HepG2 (cell line): ENCODE measurements around the gene PC. TPM values are rescaled to one million over a fixed set of nuclear protein-coding genes. Genes with fewer than 3 reads are reported as not detected.

ENCODE experiments used
- CENPX ChIP-seq: sonication (generic); formaldehyde crosslinking; IDR thresholded peaks from 2 replicates; pipeline ENCODE4 v1.9.0; 2021; ENCODE audit warnings: mild to moderate bottlenecking, missing genetic modification reagents, moderate library complexity
- GFI1 ChIP-seq: sonication (generic); formaldehyde crosslinking; IDR thresholded peaks from 2 replicates; pipeline ENCODE4 v1.5.0; 2020; ENCODE audit warnings: missing genetic modification reagents, mild to moderate bottlenecking, borderline replicate concordance
- HIVEP1 ChIP-seq: sonication (generic); formaldehyde crosslinking; IDR thresholded peaks from 2 replicates; pipeline ENCODE4 v1.4.0; 2020; ENCODE audit warnings: mild to moderate bottlenecking, missing genetic modification reagents
- IRF2 ChIP-seq: IDR thresholded peaks from 2 replicates; pipeline ENCODE4 v1.6.1; 2018; ENCODE audit warnings: missing genetic modification reagents, missing compliant biosample characterization
- MAF1 ChIP-seq: sonication (generic); formaldehyde crosslinking; IDR thresholded peaks from 2 replicates; pipeline ENCODE4 v1.5.0; 2020; ENCODE audit warnings: missing genetic modification reagents, borderline replicate concordance
- MAZ ChIP-seq, 2 experiments: sonication (generic) in 1 of 2; formaldehyde crosslinking in 1 of 2; IDR thresholded peaks; 2 replicates each; pipeline versions ENCODE4 v1.5.0 to v1.6.1; 2012 to 2020; ENCODE audit warnings: low read depth in 2 of 2, mild to moderate bottlenecking in 2 of 2, borderline replicate concordance in 1 of 2, improper control_type of control experiment in 1 of 2, low read length in 1 of 2, missing genetic modification reagents in 1 of 2, moderate library complexity in 1 of 2
- RAD21 ChIP-seq: fragments of 450-650 bp; formaldehyde crosslinking; IDR thresholded peaks from 2 replicates; pipeline ENCODE4 v1.5.0; 2020; ENCODE audit warnings: mild to moderate bottlenecking
- STAG1 ChIP-seq: sonication (generic); formaldehyde crosslinking; IDR thresholded peaks from 2 replicates; pipeline ENCODE4 v1.4.0; 2020; ENCODE audit warnings: missing genetic modification reagents
- TP53 ChIP-seq: sonication (generic); formaldehyde crosslinking; conservative IDR thresholded peaks from 2 replicates; pipeline ENCODE4 v1.4.0; 2020; ENCODE audit warnings: missing genetic modification reagents
- WIZ ChIP-seq: sonication (generic); formaldehyde crosslinking; IDR thresholded peaks from 2 replicates; pipeline ENCODE4 v1.5.1; 2020; ENCODE audit warnings: mild to moderate bottlenecking, missing genetic modification reagents
- ZNF343 ChIP-seq: sonication (generic); formaldehyde crosslinking; IDR thresholded peaks from 2 replicates; pipeline ENCODE4 v1.4.0; 2020; ENCODE audit warnings: mild to moderate bottlenecking, missing genetic modification reagents
- ZNF431 ChIP-seq: sonication (generic); formaldehyde crosslinking; IDR thresholded peaks from 2 replicates; pipeline ENCODE4 v1.9.0; 2022; ENCODE audit warnings: missing genetic modification reagents, low read depth, mild to moderate bottlenecking, borderline replicate concordance
- ZNF709 ChIP-seq: sonication (generic); formaldehyde crosslinking; IDR thresholded peaks from 2 replicates; pipeline ENCODE4 v1.5.0; 2020; ENCODE audit warnings: mild to moderate bottlenecking, missing genetic modification reagents
- polyA plus RNA-seq, 8 experiments: library from polyadenylated mRNA; depleted of rRNA in 3 of 8; stranded (reverse) in 7 of 8; unstranded in 1 of 8; fragments of >200 nt; fragmentation: Illumina TruSeq in 4 of 8; extraction: Trizol in 4 of 8; gene quantifications; 2 replicates each; pipeline versions ENCODE4 v1.2.1 to v1.2.3, GENCODE V29; 2011 to 2016; ENCODE audit warnings: low read depth in 4 of 8, missing spikeins in 1 of 8, mixed read lengths in 1 of 8; ENCODE audit not compliant: insufficient read depth in 1 of 8
- total RNA-seq, 5 experiments: library from RNA; depleted of rRNA; stranded (reverse); fragments of >200 nt; fragmentation: Illumina TruSeq; extraction: Trizol; gene quantifications; 2 replicates each; pipeline ENCODE4 v1.2.3, GENCODE V29; 2016; ENCODE audit warnings: low read depth in 1 of 5
- TF ChIP-seq, protein P1 (sequence below): IDR thresholded peaks from 2 replicates; pipeline ENCODE4 v1.6.1; 2016; ENCODE audit warnings: low read depth
- TF ChIP-seq, protein P2 (sequence below): IDR thresholded peaks from 2 replicates; pipeline ENCODE4 v1.6.1; 2018; ENCODE audit warnings: missing genetic modification reagents
- TF ChIP-seq, protein P3 (sequence below): sonication (generic); formaldehyde crosslinking; IDR thresholded peaks from 2 replicates; pipeline ENCODE4 v1.4.0; 2020; ENCODE audit warnings: missing genetic modification reagents

The PC gene
- total and polyA plus RNA-seq, 2 of the 13 experiments (the other 11 are each of a cell fraction or from before 2014, with no cell fraction given) = 29.0 to 39.0 TPM

DNA sequence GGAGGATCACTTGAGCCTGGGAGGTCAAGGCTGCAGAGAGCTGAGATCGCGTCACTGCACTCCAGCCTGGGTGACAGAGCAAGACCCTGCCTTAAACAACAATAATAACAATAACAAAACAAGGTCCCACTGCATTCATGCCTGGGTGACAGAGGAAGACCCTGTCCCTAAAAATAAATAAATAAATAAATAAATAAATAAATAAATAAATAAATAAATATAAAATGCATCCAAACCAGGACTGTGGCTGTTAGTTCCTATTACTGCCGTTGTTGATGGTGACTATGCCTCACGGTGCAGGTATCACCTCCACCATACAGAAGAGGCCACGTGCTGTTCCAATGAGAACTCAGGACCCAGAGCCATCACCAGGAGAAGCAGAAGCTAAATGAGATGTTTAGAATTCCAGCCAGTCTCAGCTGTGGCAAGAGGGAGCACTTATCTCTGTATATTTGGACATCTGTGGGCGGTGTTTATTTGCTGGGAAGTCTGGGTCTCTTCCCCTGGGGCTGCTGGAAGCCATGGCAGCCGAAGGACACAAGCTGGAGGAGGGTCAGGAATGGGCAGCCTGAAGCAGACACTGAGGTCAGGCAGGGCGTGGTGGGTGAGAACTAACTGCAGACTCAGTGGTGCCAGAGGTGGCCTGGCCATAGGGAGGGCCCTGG, 38.6 kb upstream of the PC start (continued):
- TF ChIP-seq, protein P1, sequence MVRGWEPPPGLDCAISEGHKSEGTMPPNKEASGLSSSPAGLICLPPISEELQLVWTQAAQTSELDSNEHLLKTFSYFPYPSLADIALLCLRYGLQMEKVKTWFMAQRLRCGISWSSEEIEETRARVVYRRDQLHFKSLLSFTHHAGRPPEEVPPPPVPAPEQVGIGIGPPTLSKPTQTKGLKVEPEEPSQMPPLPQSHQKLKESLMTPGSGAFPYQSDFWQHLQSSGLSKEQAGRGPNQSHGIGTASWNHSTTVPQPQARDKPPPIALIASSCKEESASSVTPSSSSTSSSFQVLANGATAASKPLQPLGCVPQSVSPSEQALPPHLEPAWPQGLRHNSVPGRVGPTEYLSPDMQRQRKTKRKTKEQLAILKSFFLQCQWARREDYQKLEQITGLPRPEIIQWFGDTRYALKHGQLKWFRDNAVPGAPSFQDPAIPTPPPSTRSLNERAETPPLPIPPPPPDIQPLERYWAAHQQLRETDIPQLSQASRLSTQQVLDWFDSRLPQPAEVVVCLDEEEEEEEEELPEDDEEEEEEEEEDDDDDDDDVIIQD (CRISPR knock-in tag) = no peak
- TF ChIP-seq ZNF431 (CRISPR knock-in tag) (no peak), TP53 (no peak), STAG1 (CRISPR knock-in tag) (no peak), ZNF709 (CRISPR knock-in tag) (no peak), GFI1 (CRISPR knock-in tag) (0 out of 2 replicates have a peak, but pooled peaks have one; percentile 27), RAD21 (no peak), HIVEP1 (no peak), IRF2 (CRISPR knock-in tag) (no peak), MAF1 (CRISPR knock-in tag) (no peak), MAZ (IDR thresholded peaks at IDR 0.05; ENCODE audit: borderline replicate concordance, low read depth, low read length) (no peak), MAZ (CRISPR knock-in tag; IDR thresholded peaks at IDR 0.05; ENCODE audit: low read depth) (no peak), ZNF343 (no peak), WIZ (CRISPR knock-in tag) (no peak), CENPX (CRISPR knock-in tag) (no peak)
- TF ChIP-seq, protein P2, sequence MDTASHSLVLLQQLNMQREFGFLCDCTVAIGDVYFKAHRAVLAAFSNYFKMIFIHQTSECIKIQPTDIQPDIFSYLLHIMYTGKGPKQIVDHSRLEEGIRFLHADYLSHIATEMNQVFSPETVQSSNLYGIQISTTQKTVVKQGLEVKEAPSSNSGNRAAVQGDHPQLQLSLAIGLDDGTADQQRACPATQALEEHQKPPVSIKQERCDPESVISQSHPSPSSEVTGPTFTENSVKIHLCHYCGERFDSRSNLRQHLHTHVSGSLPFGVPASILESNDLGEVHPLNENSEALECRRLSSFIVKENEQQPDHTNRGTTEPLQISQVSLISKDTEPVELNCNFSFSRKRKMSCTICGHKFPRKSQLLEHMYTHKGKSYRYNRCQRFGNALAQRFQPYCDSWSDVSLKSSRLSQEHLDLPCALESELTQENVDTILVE (CRISPR knock-in tag) = no peak
- TF ChIP-seq, protein P3, sequence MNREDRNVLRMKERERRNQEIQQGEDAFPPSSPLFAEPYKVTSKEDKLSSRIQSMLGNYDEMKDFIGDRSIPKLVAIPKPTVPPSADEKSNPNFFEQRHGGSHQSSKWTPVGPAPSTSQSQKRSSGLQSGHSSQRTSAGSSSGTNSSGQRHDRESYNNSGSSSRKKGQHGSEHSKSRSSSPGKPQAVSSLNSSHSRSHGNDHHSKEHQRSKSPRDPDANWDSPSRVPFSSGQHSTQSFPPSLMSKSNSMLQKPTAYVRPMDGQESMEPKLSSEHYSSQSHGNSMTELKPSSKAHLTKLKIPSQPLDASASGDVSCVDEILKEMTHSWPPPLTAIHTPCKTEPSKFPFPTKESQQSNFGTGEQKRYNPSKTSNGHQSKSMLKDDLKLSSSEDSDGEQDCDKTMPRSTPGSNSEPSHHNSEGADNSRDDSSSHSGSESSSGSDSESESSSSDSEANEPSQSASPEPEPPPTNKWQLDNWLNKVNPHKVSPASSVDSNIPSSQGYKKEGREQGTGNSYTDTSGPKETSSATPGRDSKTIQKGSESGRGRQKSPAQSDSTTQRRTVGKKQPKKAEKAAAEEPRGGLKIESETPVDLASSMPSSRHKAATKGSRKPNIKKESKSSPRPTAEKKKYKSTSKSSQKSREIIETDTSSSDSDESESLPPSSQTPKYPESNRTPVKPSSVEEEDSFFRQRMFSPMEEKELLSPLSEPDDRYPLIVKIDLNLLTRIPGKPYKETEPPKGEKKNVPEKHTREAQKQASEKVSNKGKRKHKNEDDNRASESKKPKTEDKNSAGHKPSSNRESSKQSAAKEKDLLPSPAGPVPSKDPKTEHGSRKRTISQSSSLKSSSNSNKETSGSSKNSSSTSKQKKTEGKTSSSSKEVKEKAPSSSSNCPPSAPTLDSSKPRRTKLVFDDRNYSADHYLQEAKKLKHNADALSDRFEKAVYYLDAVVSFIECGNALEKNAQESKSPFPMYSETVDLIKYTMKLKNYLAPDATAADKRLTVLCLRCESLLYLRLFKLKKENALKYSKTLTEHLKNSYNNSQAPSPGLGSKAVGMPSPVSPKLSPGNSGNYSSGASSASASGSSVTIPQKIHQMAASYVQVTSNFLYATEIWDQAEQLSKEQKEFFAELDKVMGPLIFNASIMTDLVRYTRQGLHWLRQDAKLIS (CRISPR knock-in tag) = no peak
- TF ChIP-seq, all 625 proteins: peak for 58
